K562 (cell line): ENCODE measurements around the gene GABARAP. TPM values are rescaled to one million over a fixed set of nuclear protein-coding genes. Genes with fewer than 3 reads are reported as not detected.

Experiments
- ETV1 ChIP-seq: fragments of 450-650 bp; conservative IDR thresholded peaks from 2 replicates; pipeline ENCODE4 v1.6.1; 2016; ENCODE audit warnings: missing genetic modification characterization, control low read depth, low read depth, missing compliant biosample characterization
- GATAD2B ChIP-seq: fragments of 450-650 bp; IDR thresholded peaks from 2 replicates; pipeline ENCODE4 v1.6.1; 2017; ENCODE audit warnings: mild to moderate bottlenecking, borderline replicate concordance
- GTF2E2 ChIP-seq: fragments of 200-800 bp; sonication (Bioruptor generic); IDR thresholded peaks from 2 replicates; pipeline ENCODE4 v1.6.1; 2016; ENCODE audit warnings: missing genetic modification characterization, missing compliant biosample characterization
- HIVEP1 ChIP-seq: fragments of 250-450 bp; sonication (Bioruptor Pico); IDR thresholded peaks from 2 replicates; pipeline ENCODE4 v1.4.0; 2020; ENCODE audit warnings: mild to moderate bottlenecking
- NFATC3 ChIP-seq: fragments of 450-650 bp; IDR thresholded peaks from 2 replicates; pipeline ENCODE4 v1.6.1; 2017; ENCODE audit warnings: mild to moderate bottlenecking
- PHB2 ChIP-seq: fragments of 450-650 bp; IDR thresholded peaks from 2 replicates; pipeline ENCODE4 v1.6.1; 2017; ENCODE audit warnings: low read depth
- SAFB ChIP-seq: fragments of 200-400 bp; formaldehyde crosslinking; IDR thresholded peaks from 2 replicates; pipeline ENCODE4 v1.6.1; 2017; ENCODE audit warnings: low read depth, low read length, borderline replicate concordance
- SAP30 ChIP-seq: fragments of 200-600 bp; sonication (generic); IDR thresholded peaks from 2 replicates; pipeline ENCODE4 v1.6.1; 2012; ENCODE audit warnings: borderline replicate concordance, low read depth, mild to moderate bottlenecking, moderate library complexity, low read length, control low read depth, inconsistent platforms; ENCODE audit not compliant: insufficient read depth, poor library complexity, severe bottlenecking
- SMARCC2 ChIP-seq: fragments of 450-650 bp; IDR thresholded peaks from 2 replicates; pipeline ENCODE4 v1.6.1; 2017; ENCODE audit warnings: antibody characterized with exemption, moderate library complexity, mild to moderate bottlenecking, low read depth
- SP1 ChIP-seq: sonication (generic); formaldehyde crosslinking; IDR thresholded peaks from 2 replicates; pipeline ENCODE4 v1.8.1; 2022; ENCODE audit warnings: mild to moderate bottlenecking, missing genetic modification reagents
- SRSF1 ChIP-seq: fragments of 200-400 bp; formaldehyde crosslinking; IDR thresholded peaks from 2 replicates; pipeline ENCODE4 v1.6.1; 2017; ENCODE audit warnings: mild to moderate bottlenecking, low read depth, low read length, moderate library complexity
- TCF7 ChIP-seq: sonication (generic); IDR thresholded peaks from 2 replicates; pipeline ENCODE4 v1.6.1; 2016; ENCODE audit warnings: antibody characterized with exemption, borderline replicate concordance
- U2AF1 ChIP-seq: fragments of 200-400 bp; formaldehyde crosslinking; optimal IDR thresholded peaks from 2 replicates; pipeline ENCODE3; 2017; ENCODE audit warnings: mild to moderate bottlenecking, low read depth, low read length, moderate library complexity
- ZNF197 ChIP-seq: fragments of 200-800 bp; sonication (Bioruptor generic); IDR thresholded peaks from 2 replicates; pipeline ENCODE4 v1.6.1; 2016; ENCODE audit warnings: low read depth, missing genetic modification characterization, missing compliant biosample characterization
- ZNF217 ChIP-seq: sonication (generic); formaldehyde crosslinking; IDR thresholded peaks from 2 replicates; pipeline ENCODE4 v1.8.0; 2022; ENCODE audit warnings: mild to moderate bottlenecking, missing genetic modification reagents
- ZNF311 ChIP-seq: fragments of 250-450 bp; sonication (Bioruptor Pico); IDR thresholded peaks from 2 replicates; pipeline ENCODE4 v1.4.0; 2020; ENCODE audit warnings: mild to moderate bottlenecking, moderate library complexity
- polyA plus RNA-seq, 8 experiments: library from polyadenylated mRNA; depleted of rRNA in 4 of 8; stranded (reverse) in 5 of 8; unstranded in 3 of 8; fragments of >200 nt; fragmentation: Nextera tagmentation in 2 of 8; fragmentation: Illumina TruSeq in 1 of 8; extraction: Ambion mirVana in 2 of 8; extraction: Trizol in 1 of 8; gene quantifications; 2 replicates each; pipeline versions ENCODE4 v1.2.1 to v1.2.3, GENCODE V29; 2011 to 2014; ENCODE audit warnings: inconsistent platforms in 1 of 8, missing spikeins in 1 of 8
- total RNA-seq, 7 experiments: library from RNA; depleted of rRNA in 6 of 7; stranded (reverse); fragments of >200 nt in 6 of 7; fragmentation: Illumina TruSeq in 2 of 7; extraction: Trizol in 2 of 7; gene quantifications; 2 replicates each; pipeline versions ENCODE4 v1.2.1 to v1.2.3, GENCODE V29; 2011 to 2021; ENCODE audit warnings: low replicate concordance in 1 of 7
- TF ChIP-seq, protein P1 (sequence below): fragments of 250-450 bp; sonication (Bioruptor Pico); IDR thresholded peaks from 2 replicates; pipeline ENCODE4 v1.5.1; 2021; ENCODE audit warnings: mild to moderate bottlenecking
- TF ChIP-seq, protein P2 (sequence below): fragments of 450-650 bp; IDR thresholded peaks from 2 replicates; pipeline ENCODE4 v1.6.1; 2016; ENCODE audit warnings: missing biosample characterization, missing genetic modification characterization
- TF ChIP-seq, protein P3 (sequence below), 3 experiments: fragments of 200-800 bp in 1 of 3; sonication (Bioruptor generic) in 1 of 3; sonication (generic) in 1 of 3; formaldehyde crosslinking in 1 of 3; IDR thresholded peaks; 2 replicates each; pipeline versions ENCODE4 v1.6.1 to v1.8.0; 2016 to 2022; ENCODE audit warnings: mild to moderate bottlenecking in 2 of 3, missing compliant biosample characterization in 2 of 3, missing genetic modification characterization in 2 of 3, missing genetic modification reagents in 1 of 3
- TF ChIP-seq, protein P4 (sequence below): sonication (generic); formaldehyde crosslinking; IDR thresholded peaks from 2 replicates; pipeline ENCODE4 v1.8.0; 2022; ENCODE audit warnings: missing genetic modification reagents, mild to moderate bottlenecking, moderate library complexity, borderline replicate concordance

The GABARAP gene
- total and polyA plus RNA-seq, 9 of the 15 experiments (the other 6 are each of a cell fraction or from before 2014, with no cell fraction given): 47.5 to 373 (median 152) TPM

DNA sequence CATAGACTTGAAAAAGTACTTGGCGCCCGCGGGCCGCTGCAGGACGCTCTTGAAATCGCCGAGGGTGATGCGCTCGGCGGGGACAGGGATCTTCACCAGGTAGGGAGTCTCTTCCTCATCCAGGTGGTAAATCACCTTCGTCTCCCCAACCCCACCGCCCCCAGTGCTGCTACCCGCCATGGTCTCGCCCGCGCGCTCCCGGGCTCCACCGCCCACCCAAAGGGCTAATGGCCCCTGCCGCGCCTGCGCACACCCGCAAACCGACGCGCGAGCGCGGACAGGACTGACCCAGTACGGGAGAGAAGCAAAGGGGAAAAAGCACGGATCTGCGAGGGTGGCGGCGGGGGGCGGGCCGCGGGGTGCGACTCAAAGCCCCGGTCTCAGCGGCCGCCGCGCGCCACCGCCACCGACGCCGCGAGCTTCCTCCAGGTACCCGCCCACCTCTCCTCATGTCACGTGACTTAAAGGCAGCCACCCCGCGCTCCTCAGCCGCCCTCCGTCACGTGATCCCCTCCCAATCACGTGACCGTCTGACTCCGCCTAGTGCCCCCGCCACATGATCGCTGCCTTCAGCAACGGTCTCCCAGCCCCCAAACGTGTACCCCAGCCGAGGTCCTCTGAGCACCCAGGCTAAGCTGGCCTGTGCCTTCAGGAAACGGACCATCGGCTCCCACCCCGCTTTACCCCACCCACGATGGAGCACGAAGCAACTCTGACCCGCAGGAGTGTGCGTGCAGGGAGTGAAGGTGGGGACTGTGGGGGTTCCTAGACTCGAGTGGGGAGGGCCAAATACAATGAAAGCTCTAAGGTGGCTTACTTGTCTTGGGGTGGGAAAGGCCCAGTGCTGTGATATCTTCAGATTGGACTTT, 7.9 kb downstream of the GABARAP start, which contains the start of gene DVL2 (continued):
- TF ChIP-seq, protein P1, sequence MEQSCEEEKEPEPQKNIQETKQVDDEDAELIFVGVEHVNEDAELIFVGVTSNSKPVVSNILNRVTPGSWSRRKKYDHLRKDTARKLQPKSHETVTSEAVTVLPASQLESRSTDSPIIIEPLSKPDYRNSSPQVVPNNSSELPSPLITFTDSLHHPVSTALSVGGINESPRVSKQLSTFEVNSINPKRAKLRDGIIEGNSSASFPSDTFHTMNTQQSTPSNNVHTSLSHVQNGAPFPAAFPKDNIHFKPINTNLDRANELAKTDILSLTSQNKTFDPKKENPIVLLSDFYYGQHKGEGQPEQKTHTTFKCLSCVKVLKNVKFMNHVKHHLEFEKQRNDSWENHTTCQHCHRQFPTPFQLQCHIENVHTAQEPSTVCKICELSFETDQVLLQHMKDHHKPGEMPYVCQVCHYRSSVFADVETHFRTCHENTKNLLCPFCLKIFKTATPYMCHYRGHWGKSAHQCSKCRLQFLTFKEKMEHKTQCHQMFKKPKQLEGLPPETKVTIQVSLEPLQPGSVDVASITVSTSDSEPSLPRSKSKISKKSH: peak; percentile 49
- TF ChIP-seq HIVEP1 (CRISPR knock-in tag) (peak; percentile 74; the same call in 1 of the 2 replicates), NFATC3 (no peak), ZNF217 (CRISPR knock-in tag) (no peak), SRSF1 (no peak), SAFB (no peak; the same call in 1 of the 2 replicates), TCF7 (no peak), SP1 (peak; percentile 81), GTF2E2 (tag) (no peak), ETV1 (tag) (no peak), PHB2 (no peak), SMARCC2 (no peak), ZNF197 (0 out of 2 replicates have a peak, but pooled peaks have one; percentile 51), SAP30 (peak; percentile 47), ZNF311 (CRISPR knock-in tag) (no peak), U2AF1 (no peak), GATAD2B (no peak)
- TF ChIP-seq, protein P2, sequence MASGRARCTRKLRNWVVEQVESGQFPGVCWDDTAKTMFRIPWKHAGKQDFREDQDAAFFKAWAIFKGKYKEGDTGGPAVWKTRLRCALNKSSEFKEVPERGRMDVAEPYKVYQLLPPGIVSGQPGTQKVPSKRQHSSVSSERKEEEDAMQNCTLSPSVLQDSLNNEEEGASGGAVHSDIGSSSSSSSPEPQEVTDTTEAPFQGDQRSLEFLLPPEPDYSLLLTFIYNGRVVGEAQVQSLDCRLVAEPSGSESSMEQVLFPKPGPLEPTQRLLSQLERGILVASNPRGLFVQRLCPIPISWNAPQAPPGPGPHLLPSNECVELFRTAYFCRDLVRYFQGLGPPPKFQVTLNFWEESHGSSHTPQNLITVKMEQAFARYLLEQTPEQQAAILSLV: no peak
- TF ChIP-seq, protein P3, sequence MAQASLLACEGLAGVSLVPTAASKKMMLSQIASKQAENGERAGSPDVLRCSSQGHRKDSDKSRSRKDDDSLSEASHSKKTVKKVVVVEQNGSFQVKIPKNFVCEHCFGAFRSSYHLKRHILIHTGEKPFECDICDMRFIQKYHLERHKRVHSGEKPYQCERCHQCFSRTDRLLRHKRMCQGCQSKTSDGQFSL (CRISPR knock-in tag; IDR thresholded peaks at IDR 0.05): no peak
- TF ChIP-seq, protein P3 (tag; IDR thresholded peaks at IDR 0.05): 0 out of 4 replicates have a peak, but pooled peaks of 1 of the 2 experiments have one; percentile 36
- TF ChIP-seq, protein P4, sequence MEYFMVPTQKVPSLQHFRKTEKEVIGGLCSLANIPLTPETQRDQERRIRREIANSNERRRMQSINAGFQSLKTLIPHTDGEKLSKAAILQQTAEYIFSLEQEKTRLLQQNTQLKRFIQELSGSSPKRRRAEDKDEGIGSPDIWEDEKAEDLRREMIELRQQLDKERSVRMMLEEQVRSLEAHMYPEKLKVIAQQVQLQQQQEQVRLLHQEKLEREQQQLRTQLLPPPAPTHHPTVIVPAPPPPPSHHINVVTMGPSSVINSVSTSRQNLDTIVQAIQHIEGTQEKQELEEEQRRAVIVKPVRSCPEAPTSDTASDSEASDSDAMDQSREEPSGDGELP (CRISPR knock-in tag): peak; percentile 80; the same call in 1 of the 2 replicates
